GM23248 (cell line): Measurements from ENCODE around the gene TGFB1.

ENCODE experiments used
- EZH2 ChIP-seq: fragments of 200-600 bp; sonication (generic); IDR thresholded peaks from 2 replicates; pipeline ENCODE4 v1.6.1; 2018; ENCODE audit warnings: antibody characterized with exemption, mild to moderate bottlenecking; ENCODE audit not compliant: insufficient read depth, poor library complexity, severe bottlenecking
- EZH2phosphoT487 ChIP-seq: fragments of 200-600 bp; sonication (generic); IDR thresholded peaks from 2 replicates; pipeline ENCODE4 v1.6.1; 2018; ENCODE audit warnings: antibody characterized with exemption, moderate library complexity, mild to moderate bottlenecking, low read depth; ENCODE audit not compliant: insufficient read depth

DNA sequence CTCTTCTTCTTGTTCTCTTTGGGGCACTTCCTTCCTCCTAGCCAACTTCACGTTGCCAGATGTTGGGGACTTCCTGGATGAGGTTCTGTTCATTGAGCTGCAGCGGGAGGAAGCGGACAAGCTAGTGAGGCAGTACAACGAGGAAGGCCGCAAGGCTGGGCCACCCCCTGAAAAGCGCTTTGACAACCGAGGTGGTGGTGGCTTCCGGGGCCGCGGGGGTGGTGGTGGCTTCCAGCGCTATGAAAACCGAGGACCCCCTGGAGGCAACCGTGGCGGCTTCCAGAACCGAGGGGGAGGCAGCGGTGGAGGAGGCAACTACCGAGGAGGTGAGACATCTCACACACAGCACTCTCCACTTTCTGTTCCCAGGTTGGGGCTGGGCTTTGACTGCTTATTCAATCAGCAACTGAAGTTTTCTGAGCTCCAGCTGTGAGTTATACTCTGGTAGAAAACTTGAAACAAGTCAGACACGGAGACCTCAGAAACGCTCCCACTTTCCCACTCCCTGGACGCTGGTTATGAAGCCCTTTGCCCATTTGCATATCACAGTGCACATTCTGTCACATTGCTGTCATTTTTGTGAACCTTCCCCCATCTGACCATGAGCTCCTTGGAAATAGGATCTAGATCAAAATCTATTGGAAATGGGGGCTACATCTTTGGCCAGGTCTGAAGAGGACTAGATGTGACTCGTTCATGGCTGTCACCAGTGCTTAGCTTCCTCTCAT is 50.9 kb downstream of the TGFB1 start:
- TF ChIP-seq EZH2 (no peak), EZH2phosphoT487 (no peak)
